ENCODE results near the gene SALL2. TPM values are rescaled to one million over a fixed set of nuclear protein-coding genes. Genes with fewer than 3 reads are reported as not detected.
A peak's percentile ranks its signal among the peaks of the same experiment; 100 is the strongest.

Gene SALL2
- total RNA-seq, 1 experiment from 2014 or later = 3.5 TPM

- no peak for TF ChIP-seq CTCF (IDR thresholded peaks at IDR 0.05; ENCODE audit: unreplicated experiment)
- intact Hi-C loops (cut with micrococcal nuclease; ENCODE audit: unreplicated experiment) = no loop called here
- Mint-ChIP-seq H3K27me3 (ENCODE audit: unreplicated experiment) (peaks cover 21% of the 10 kb centered on the region), H3K27ac (ENCODE audit: unreplicated experiment) (no peak overlapping the region), H3K9me3 (ENCODE audit: low read depth, unreplicated experiment) (no peaks in the 10 kb centered on the region), H3K4me3 (ENCODE audit: low read depth, unreplicated experiment) (peak overlapping the region; percentile 72), H3K36me3 (ENCODE audit: insufficient read depth, unreplicated experiment) (peaks cover 11% of the 10 kb centered on the region), H3K4me1 (ENCODE audit: low read depth, unreplicated experiment) (no peaks in the 10 kb centered on the region)
- no TSS peak for BruUV-seq (replicated peaks)
- CTCF ChIA-PET = interaction anchor here (0.8 kb wide), 1 partner anchor 10 kb away, joined by 3 read pairs; no protein-coding TSS in a partner anchor
- DNase-seq = no peak
Measured at GRCh38 chr14:21526672-21527317, 649 bp upstream of the SALL2 start.

GRCh38 chr14:21525571-21525961 lies 580 bp downstream of the SALL2 start:
- intact Hi-C loops (cut with micrococcal nuclease; ENCODE audit: unreplicated experiment) = no loop called here
- no peaks in the 10 kb centered on the region for H3K9me3 Mint-ChIP-seq (ENCODE audit: low read depth, unreplicated experiment)
- H3K4me3 Mint-ChIP-seq (ENCODE audit: low read depth, unreplicated experiment) = peak overlapping the region; percentile 72
- no TSS peak for BruUV-seq (replicated peaks)
- H3K4me1 Mint-ChIP-seq (ENCODE audit: low read depth, unreplicated experiment) = no peaks in the 10 kb centered on the region
- no peak for DNase-seq
- TF ChIP-seq CTCF (IDR thresholded peaks at IDR 0.05; ENCODE audit: unreplicated experiment) = no peak
- CTCF ChIA-PET = no interaction called here
- H3K27me3 Mint-ChIP-seq (ENCODE audit: unreplicated experiment) = peaks cover 23% of the 10 kb centered on the region
- H3K27ac Mint-ChIP-seq (ENCODE audit: unreplicated experiment) = no peak overlapping the region
- H3K36me3 Mint-ChIP-seq (ENCODE audit: insufficient read depth, unreplicated experiment) = peaks cover 11% of the 10 kb centered on the region

- no TSS peak for BruUV-seq (replicated peaks)
- Mint-ChIP-seq H3K4me1 (ENCODE audit: low read depth, unreplicated experiment) (no peaks in the 10 kb centered on the region), H3K27ac (ENCODE audit: unreplicated experiment) (no peak overlapping the region), H3K4me3 (ENCODE audit: low read depth, unreplicated experiment) (peak overlapping the region; percentile 72), H3K36me3 (ENCODE audit: insufficient read depth, unreplicated experiment) (peaks cover 11% of the 10 kb centered on the region), H3K9me3 (ENCODE audit: low read depth, unreplicated experiment) (no peaks in the 10 kb centered on the region), H3K27me3 (ENCODE audit: unreplicated experiment) (peaks cover 23% of the 10 kb centered on the region)
- no peak for TF ChIP-seq CTCF (IDR thresholded peaks at IDR 0.05; ENCODE audit: unreplicated experiment)
- CTCF ChIA-PET = no interaction called here
- DNase-seq = no peak
- intact Hi-C loops (cut with micrococcal nuclease; ENCODE audit: unreplicated experiment) = no loop called here
Measured at GRCh38 chr14:21524575-21525490, 1.3 kb downstream of the SALL2 start.

GRCh38 chr14:21523203-21523602 lies 2.9 kb downstream of the SALL2 start:
- H3K9me3 Mint-ChIP-seq (ENCODE audit: low read depth, unreplicated experiment) = no peaks in the 10 kb centered on the region
- intact Hi-C loops (cut with micrococcal nuclease; ENCODE audit: unreplicated experiment) = no loop called here
- H3K4me1 Mint-ChIP-seq (ENCODE audit: low read depth, unreplicated experiment) = no peaks in the 10 kb centered on the region
- no TSS peak for BruUV-seq (replicated peaks)
- CTCF ChIA-PET = interaction anchor here (0.6 to 1.0 kb wide), 2 partner anchors 12 to 51 kb away, joined by 3 read pairs; partner anchors contain the start of gene METTL3
- DNase-seq = no peak
- H3K27me3 Mint-ChIP-seq (ENCODE audit: unreplicated experiment) = peaks cover 33% of the 10 kb centered on the region
- H3K4me3 Mint-ChIP-seq (ENCODE audit: low read depth, unreplicated experiment) = no peak overlapping the region
- TF ChIP-seq CTCF (IDR thresholded peaks at IDR 0.05; ENCODE audit: unreplicated experiment) = no peak
- no peak overlapping the region for H3K27ac Mint-ChIP-seq (ENCODE audit: unreplicated experiment)
- H3K36me3 Mint-ChIP-seq (ENCODE audit: insufficient read depth, unreplicated experiment) = peaks cover 11% of the 10 kb centered on the region
